Endothelial cell of umbilical vein (primary cell): ENCODE data around the gene HTRA1. TPM values are rescaled to one million over a fixed set of nuclear protein-coding genes. Genes with fewer than 3 reads are reported as not detected.

Experiments used
- BruUV-seq: library from RNA; stranded (reverse); fragments of 400-500 nt; replicated peaks from 2 replicates; lab custom pipeline; 2021; lab: Mats Ljungman, UMichigan
- CTCF ChIA-PET: fragments of 300-600, 350-600 bp; sonication (Branson Sonifier 250); formaldehyde crosslinking; loops from one replicate; lab custom pipeline; 2021; ENCODE audit warnings: antibody characterized with exemption, inconsistent platforms; lab: Charles Lee
- POLR2A ChIA-PET: fragments of 300-600, 350-600 bp; sonication (Branson Sonifier 250); formaldehyde crosslinking; loops from one replicate; lab custom pipeline; 2021; ENCODE audit warnings: antibody characterized with exemption, inconsistent platforms; lab: Charles Lee
- DNase-seq: peaks from one replicate; pipeline ENCODE4 v3.0.0-alpha.2; 2011; ENCODE audit warnings: low read depth, low spot score
- FAIRE-seq: peaks from 2 replicates; lab custom pipeline; 2011; peaks lifted over from hg19 to GRCh38; lab: Jason Lieb, UNC
- H2AFZ ChIP-seq: 2 replicates; pipeline ENCODE4 v1.6.0; 2012; ENCODE audit warnings: low read depth, low read length, control low read depth, inconsistent platforms
- H3K27ac ChIP-seq: 2 replicates; pipeline ENCODE4 v1.5.1; 2011; ENCODE audit warnings: low read depth, mild to moderate bottlenecking, control low read depth, low read length, moderate library complexity; ENCODE audit not compliant: insufficient read depth
- H3K27me3 ChIP-seq, 2 experiments: 2 replicates each; pipeline versions ENCODE4 v1.6.0 to v1.6.1; 2011; ENCODE audit warnings: low read length in 2 of 2, mixed read lengths in 1 of 2; ENCODE audit not compliant: control insufficient read depth in 2 of 2, insufficient read depth in 2 of 2
- H3K36me3 ChIP-seq, 2 experiments: 2 replicates in 1 of 2; 3 replicates in 1 of 2; pipeline ENCODE4 v1.5.1; 2011; ENCODE audit warnings: low read length in 2 of 2, mild to moderate bottlenecking in 1 of 2, moderate library complexity in 1 of 2; ENCODE audit not compliant: control insufficient read depth in 2 of 2, insufficient read depth in 2 of 2; ENCODE audit errors: extremely low read depth in 1 of 2
- H3K4me1 ChIP-seq: 3 replicates; pipeline ENCODE4 v1.5.1; 2011; ENCODE audit warnings: mild to moderate bottlenecking, low read length; ENCODE audit not compliant: control insufficient read depth, insufficient read depth; ENCODE audit errors: extremely low read depth
- H3K4me2 ChIP-seq: 2 replicates; pipeline ENCODE4 v1.6.1; 2011; ENCODE audit warnings: low read length, control low read depth, mixed read lengths; ENCODE audit not compliant: insufficient read depth
- H3K4me3 ChIP-seq, 3 experiments: fragments of 200-600 bp in 1 of 3; sonication (generic), shearing (Covaris generic) in 1 of 3; replicated peaks in 1 of 3; 2 replicates each; pipeline ENCODE4 v1.5.1; 2011 to 2016; ENCODE audit warnings: control low read depth in 3 of 3, low read length in 3 of 3, mild to moderate bottlenecking in 2 of 3, inconsistent platforms in 1 of 3, low read depth in 1 of 3, moderate library complexity in 1 of 3; ENCODE audit not compliant: insufficient read depth in 1 of 3
- H3K79me2 ChIP-seq: 2 replicates; pipeline ENCODE4 v1.6.0; 2012; ENCODE audit warnings: low read length, inconsistent platforms; ENCODE audit not compliant: control insufficient read depth, insufficient read depth
- H3K9ac ChIP-seq: replicated peaks from 2 replicates; pipeline ENCODE3; 2011; ENCODE audit warnings: low read length, control low read depth; ENCODE audit not compliant: insufficient read depth; ENCODE audit errors: extremely low read depth
- H3K9me1 ChIP-seq: replicated peaks from 3 replicates; pipeline ENCODE4 v1.6.0; 2011; ENCODE audit warnings: mild to moderate bottlenecking, low read length; ENCODE audit not compliant: control insufficient read depth, insufficient read depth; ENCODE audit errors: extremely low read depth
- H3K9me3 ChIP-seq: replicated peaks from 2 replicates; pipeline ENCODE4 v1.5.1; 2012; ENCODE audit warnings: low read length, inconsistent platforms; ENCODE audit not compliant: control insufficient read depth, insufficient read depth
- H4K20me1 ChIP-seq: replicated peaks from 2 replicates; pipeline ENCODE3; 2011; ENCODE audit warnings: mild to moderate bottlenecking, low read length; ENCODE audit not compliant: control insufficient read depth, insufficient read depth; ENCODE audit errors: extremely low read depth
- EZH2 ChIP-seq: IDR thresholded peaks from 2 replicates; pipeline ENCODE4 v1.6.1; 2012; ENCODE audit warnings: borderline replicate concordance, low read depth, mild to moderate bottlenecking, moderate library complexity, low read length, inconsistent platforms; ENCODE audit not compliant: severe bottlenecking
- FOS ChIP-seq: IDR thresholded peaks from 2 replicates; pipeline ENCODE4 v1.6.1; 2011; ENCODE audit warnings: mild to moderate bottlenecking, low read length, moderate library complexity, borderline replicate concordance; ENCODE audit not compliant: insufficient read depth
- GATA2 ChIP-seq: IDR thresholded peaks from 2 replicates; pipeline ENCODE4 v1.7.0; 2011; ENCODE audit warnings: low read depth, mild to moderate bottlenecking, moderate library complexity, mixed read lengths, low read length; ENCODE audit not compliant: insufficient read length, insufficient read depth
- JUN ChIP-seq: IDR thresholded peaks from 2 replicates; pipeline ENCODE4 v1.6.1; 2011; ENCODE audit warnings: borderline replicate concordance, low read depth; ENCODE audit not compliant: insufficient read length, insufficient read depth
- MYC ChIP-seq: IDR thresholded peaks from one replicate; pipeline ENCODE4 v1.6.1; 2011; ENCODE audit warnings: mild to moderate bottlenecking, low read depth, low read length
- POLR2A ChIP-seq: IDR thresholded peaks from 2 replicates; pipeline ENCODE4 v1.6.1; 2012; ENCODE audit warnings: low read depth, mild to moderate bottlenecking, control low read depth, low read length
- POLR2AphosphoS5 ChIP-seq: IDR thresholded peaks from 2 replicates; pipeline ENCODE4 v1.6.1; 2012; ENCODE audit warnings: low read depth, mild to moderate bottlenecking, control low read depth, low read length, moderate library complexity; ENCODE audit not compliant: insufficient read depth
- dilution Hi-C: fragments of 300-500 bp; cut with MboI; formaldehyde crosslinking; loops from one replicate; pipeline ENCODE4 v1.15.0; 2019; ENCODE audit warnings: low sequenced_read_pairs; ENCODE audit not compliant: extremely low pct_ligation_motif_present
- intact Hi-C: fragments of 100-400 bp; cut with micrococcal nuclease; formaldehyde crosslinking; loops from one replicate; pipeline ENCODE4 v1.10.0; 2022
- polyA plus RNA-seq, 4 experiments: library from polyadenylated mRNA; depleted of rRNA in 3 of 4; stranded (reverse) in 3 of 4; unstranded in 1 of 4; fragments of >200 nt; gene quantifications; 2 replicates each; pipeline versions ENCODE4 v1.2.1 to v1.2.3, GENCODE V29; 2011 to 2012; ENCODE audit warnings: missing spikeins in 1 of 4
- total RNA-seq: library from RNA; stranded (reverse); gene quantifications from 2 replicates; pipeline ENCODE4 v1.2.3, GENCODE V29; 2021
- TF ChIP-seq, protein P1 (sequence below): IDR thresholded peaks from 2 replicates; pipeline ENCODE4 v1.6.1; 2011; ENCODE audit not compliant: insufficient read depth, insufficient read length
- TF ChIP-seq, protein P2 (sequence below), 2 donors: IDR thresholded peaks; 1 replicate in 1 of 2; 2 replicates in 1 of 2; pipeline ENCODE4 v1.5.1; 2011; ENCODE audit warnings: low read length in 2 of 2, mild to moderate bottlenecking in 2 of 2, moderate library complexity in 2 of 2, control low read depth in 1 of 2, inconsistent platforms in 1 of 2, low read depth in 1 of 2; ENCODE audit not compliant: insufficient read depth in 1 of 2; ENCODE audit errors: extremely low read depth in 1 of 2

HTRA1 gene
- total and polyA plus RNA-seq, 2 donors (not counting 3 experiments of a cell fraction or from before 2014, with no cell fraction given): 192 to 270 TPM

DNA sequence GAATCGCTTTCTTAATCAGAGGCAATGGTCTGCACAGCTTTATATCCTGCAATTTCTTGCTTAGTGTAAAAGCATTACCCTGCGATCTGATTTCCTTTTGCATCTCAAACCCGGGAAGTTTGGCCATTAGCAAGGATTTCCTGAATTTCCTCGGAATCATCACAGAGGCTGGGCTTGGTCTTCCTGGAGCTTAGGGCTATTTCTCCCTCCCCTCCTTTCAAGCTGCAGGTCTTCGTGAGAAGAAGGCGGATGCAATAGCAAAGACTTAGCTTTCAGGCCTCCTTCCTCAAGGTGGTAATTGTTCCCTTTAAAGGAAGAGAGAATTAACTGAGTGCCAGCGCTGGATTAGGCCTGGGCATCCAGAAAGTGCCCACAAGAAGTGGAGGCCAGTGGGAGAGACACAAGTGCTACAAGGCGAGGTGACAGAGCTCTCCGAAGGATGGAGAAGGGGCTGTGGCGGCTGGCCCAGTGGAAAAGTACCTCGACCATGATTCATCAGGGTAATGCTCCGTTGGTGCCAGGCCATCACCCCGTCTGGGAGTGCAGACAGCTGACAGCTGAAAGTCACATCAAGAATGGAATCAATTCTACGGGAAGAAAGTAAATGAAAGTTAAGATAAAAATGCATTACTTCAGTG is 10.9 kb upstream of the HTRA1 start:
- intact Hi-C loops (no loop called here), dilution Hi-C loops (no loop called here)
- FAIRE-seq (peak; percentile 91), DNase-seq (peak; percentile 55)
- Histone ChIP-seq H2AFZ (peak overlapping the region; percentile 69), H3K4me3 (peak overlapping the region in 1 of 3 experiments; percentile 21), H3K9me1 (no peaks in the 10 kb centered on the region), H4K20me1 (no peaks in the 10 kb centered on the region), H3K4me2 (peak overlapping the region; percentile 45), H3K4me1 (peaks cover 17% of the 10 kb centered on the region), H3K36me3 (no peaks in the 10 kb centered on the region), H3K27ac (peak overlapping the region; percentile 30), H3K79me2 (no peaks in the 10 kb centered on the region), H3K9ac (peak overlapping the region; percentile 39), H3K27me3 (no peaks in the 10 kb centered on the region), H3K9me3 (no peaks in the 10 kb centered on the region)
- ChIA-PET CTCF (interaction anchor here (0.8 to 2.7 kb wide), 13 partner anchors 9 to 171 kb away, joined by 3 to 15 read pairs (median 4); no protein-coding TSS in a partner anchor), POLR2A (interaction anchor here (1.5 kb wide), 1 partner anchor 44 kb away, joined by 3 read pairs; no protein-coding TSS in a partner anchor)
- peak; percentile 18 for TF ChIP-seq POLR2AphosphoS5
- TF ChIP-seq, protein P1, sequence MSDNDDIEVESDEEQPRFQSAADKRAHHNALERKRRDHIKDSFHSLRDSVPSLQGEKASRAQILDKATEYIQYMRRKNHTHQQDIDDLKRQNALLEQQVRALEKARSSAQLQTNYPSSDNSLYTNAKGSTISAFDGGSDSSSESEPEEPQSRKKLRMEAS: no peak
- TF ChIP-seq FOS: peak; percentile 7
- BruUV-seq: no TSS peak

DNA sequence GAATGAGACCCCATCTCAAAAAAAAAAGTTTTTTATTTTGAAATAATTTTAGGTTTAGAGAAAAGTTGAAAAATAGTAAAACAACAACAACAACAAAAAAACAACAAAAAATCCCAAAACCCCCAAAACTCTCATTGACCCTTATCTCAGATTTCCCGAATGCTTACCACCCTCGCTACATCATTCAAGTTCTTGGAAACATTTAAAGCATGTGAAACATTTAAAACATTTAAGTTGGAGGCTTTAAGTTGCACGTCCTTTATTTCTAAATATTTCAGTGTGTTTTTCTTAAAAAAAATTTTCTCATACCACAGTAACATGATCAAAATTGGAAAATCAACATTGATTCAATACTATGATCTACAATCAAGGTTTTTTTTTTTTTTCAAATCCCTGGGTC is 7.3 kb upstream of the HTRA1 start:
- Histone ChIP-seq H2AFZ (no peak overlapping the region), H3K9me3 (no peaks in the 10 kb centered on the region), H4K20me1 (no peaks in the 10 kb centered on the region), H3K79me2 (no peaks in the 10 kb centered on the region), H3K9ac (no peak overlapping the region), H3K4me1 (peaks cover 17% of the 10 kb centered on the region), H3K36me3 (no peaks in the 10 kb centered on the region), H3K4me3 (no peak overlapping the region), H3K27ac (no peak overlapping the region), H3K4me2 (no peak overlapping the region), H3K27me3 (no peaks in the 10 kb centered on the region), H3K9me1 (no peaks in the 10 kb centered on the region)
- ChIA-PET CTCF (interaction anchor here (1.4 to 2.4 kb wide), 2 partner anchors 19 to 112 kb away, joined by 6 to 11 read pairs; no protein-coding TSS in a partner anchor), POLR2A (no interaction called here)
- no peak for DNase-seq
- TF ChIP-seq FOS (no peak), GATA2 (no peak), EZH2 (no peak), MYC (no peak), POLR2A (no peak), JUN (no peak), POLR2AphosphoS5 (no peak)
- TF ChIP-seq, protein P1: no peak
- TF ChIP-seq, protein P2, sequence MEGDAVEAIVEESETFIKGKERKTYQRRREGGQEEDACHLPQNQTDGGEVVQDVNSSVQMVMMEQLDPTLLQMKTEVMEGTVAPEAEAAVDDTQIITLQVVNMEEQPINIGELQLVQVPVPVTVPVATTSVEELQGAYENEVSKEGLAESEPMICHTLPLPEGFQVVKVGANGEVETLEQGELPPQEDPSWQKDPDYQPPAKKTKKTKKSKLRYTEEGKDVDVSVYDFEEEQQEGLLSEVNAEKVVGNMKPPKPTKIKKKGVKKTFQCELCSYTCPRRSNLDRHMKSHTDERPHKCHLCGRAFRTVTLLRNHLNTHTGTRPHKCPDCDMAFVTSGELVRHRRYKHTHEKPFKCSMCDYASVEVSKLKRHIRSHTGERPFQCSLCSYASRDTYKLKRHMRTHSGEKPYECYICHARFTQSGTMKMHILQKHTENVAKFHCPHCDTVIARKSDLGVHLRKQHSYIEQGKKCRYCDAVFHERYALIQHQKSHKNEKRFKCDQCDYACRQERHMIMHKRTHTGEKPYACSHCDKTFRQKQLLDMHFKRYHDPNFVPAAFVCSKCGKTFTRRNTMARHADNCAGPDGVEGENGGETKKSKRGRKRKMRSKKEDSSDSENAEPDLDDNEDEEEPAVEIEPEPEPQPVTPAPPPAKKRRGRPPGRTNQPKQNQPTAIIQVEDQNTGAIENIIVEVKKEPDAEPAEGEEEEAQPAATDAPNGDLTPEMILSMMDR (IDR thresholded peaks at IDR 0.05; ENCODE audit: extremely low read depth in 1 of 2, insufficient read depth in 1 of 2, low read depth in 1 of 2, low read length in 2 of 2): no peak
- intact Hi-C loops: no loop called here
- no peak for FAIRE-seq
- BruUV-seq: no TSS peak
- dilution Hi-C loops: no loop called here
